ENCODE measurements around the gene PODXL.

Gene PODXL

DNA sequence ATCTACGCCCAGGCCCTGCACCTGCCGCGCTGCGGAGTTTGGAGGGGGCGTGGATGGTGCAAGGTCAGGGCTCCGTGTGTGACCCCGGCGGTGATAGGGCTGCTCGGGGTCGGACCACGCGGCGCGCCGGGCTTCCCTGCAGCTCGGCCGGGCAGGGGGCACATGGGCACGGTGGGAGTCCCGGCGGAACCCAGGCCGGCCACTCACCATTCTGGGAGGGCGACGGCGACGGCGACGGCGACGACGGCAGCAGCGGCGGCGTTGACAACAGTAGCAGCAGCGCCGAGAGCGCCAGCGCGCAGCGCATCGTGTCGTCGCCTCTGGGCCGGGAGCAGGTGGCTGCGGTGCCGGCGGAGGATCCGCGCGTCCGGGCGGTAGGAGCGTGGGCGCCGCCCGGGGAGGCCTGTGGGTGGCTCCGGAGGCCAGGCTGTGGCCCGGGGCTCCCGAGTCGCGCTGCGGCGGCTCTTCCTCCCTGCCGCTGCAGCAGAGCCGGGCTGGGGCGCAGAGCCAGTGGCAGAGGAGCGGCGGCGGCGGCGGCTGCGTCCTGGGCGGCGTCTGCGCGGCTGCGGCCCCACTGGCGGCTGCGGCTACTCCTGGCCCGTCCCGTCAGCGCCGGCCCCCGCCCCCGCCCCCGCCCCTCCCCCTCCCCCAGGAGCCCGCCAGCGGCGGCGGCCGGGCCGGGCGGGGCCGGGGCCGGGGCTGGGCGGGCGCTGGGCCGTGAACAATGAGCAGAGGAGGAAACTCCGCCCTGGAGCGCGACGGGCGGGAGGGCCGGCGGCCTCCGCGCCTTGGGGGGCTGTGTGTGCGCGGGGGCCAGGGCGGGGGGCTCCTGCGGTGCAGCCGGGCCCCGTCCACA, at the start of gene PODXL:
PODXL (minus strand) TSS at position 576 of the 856 bp plus-strand sequence; CDS start at position 307, 269 bp downstream.
- DNase-seq: peak; percentile 50

DNA sequence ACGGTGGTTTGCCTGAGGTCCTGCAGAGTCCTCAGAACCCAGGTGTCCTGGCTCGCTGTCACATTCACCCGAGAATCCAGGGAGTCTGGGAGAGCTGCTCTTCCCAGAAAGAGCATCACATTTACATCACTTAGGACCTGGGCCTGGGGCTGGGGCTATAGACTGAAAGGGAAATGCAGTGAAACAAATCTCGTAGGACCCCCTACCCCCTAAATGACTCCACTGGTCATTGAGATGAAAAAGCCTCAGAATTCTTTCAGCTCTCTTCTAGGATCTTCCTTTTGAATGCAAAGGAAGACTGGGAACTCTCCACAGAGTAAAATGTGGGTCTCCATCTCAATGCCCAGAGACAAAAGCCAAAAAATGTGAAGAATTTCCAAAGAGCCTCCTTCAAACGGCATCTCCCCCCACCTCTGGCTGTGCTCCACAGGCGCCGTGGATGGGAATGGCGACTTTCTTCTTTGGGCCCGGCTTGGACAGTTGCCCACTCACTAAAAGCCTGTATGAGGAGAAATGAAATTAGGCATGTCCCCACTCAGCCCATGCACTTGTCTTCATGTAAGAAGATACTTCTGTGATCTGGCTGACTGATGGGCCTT, 49.0 kb upstream of the PODXL start:
- peak; percentile 43 for DNase-seq

DNA sequence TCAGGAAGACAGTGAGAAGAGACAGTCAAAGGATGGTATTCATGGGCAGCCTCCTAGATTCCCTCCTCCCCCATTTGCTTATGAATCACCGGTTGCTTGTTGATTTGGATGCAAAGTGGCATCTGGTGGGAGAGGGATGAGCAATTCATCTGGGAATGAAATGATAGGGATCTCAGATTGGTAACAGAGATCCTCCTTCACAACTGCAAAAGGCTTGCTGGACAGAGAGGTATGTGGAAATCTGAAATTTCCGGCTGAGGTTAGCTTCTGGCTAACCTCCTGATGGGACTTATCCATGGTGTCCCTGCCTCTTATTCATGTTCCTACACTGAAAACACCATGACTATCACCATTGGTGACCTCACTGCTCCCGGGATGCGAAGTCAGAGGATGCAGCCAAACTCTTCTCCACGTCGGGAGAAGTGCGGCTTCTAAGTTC, 48.4 kb upstream of the PODXL start:
- no peak for DNase-seq

DNA sequence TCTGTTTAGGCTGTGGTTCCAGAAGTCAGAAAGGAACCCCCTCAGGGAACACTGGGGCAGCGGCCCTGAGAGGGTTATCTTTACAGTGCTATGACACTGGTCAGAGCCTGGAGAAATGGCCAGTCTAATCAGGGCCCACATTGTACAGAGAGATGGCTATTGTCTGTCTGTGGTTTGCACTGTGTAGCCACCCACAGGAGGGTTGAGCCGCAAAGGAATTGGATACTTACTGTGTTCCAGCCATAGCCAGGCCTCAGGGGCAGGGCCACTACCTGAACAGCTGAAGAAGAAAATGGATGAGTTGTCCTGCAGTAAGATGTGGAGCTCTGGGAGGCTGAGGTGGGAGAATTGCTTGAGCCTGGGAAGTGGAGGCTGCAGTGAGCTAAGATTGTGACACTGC, 47.5 kb upstream of the PODXL start:
- DNase-seq: no peak

DNA sequence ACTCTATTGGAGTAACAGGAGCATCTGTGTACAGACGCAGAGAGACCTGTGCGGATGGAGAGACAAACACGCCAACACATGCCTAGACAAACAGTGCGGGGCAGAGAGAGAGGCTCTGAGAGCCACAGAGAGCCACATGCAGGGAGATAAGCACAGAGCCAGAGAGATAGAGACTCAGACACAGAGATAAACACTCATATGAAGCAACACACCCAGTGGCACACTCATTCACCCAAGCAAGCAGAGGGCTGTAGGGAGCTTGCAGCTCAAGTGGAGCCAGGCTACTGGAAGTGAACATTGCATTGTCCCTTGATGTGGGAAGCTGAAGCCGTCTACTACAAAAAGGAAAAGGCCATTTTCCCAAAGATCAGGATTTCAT, 46.6 kb upstream of the PODXL start:
- DNase-seq: no peak

DNA sequence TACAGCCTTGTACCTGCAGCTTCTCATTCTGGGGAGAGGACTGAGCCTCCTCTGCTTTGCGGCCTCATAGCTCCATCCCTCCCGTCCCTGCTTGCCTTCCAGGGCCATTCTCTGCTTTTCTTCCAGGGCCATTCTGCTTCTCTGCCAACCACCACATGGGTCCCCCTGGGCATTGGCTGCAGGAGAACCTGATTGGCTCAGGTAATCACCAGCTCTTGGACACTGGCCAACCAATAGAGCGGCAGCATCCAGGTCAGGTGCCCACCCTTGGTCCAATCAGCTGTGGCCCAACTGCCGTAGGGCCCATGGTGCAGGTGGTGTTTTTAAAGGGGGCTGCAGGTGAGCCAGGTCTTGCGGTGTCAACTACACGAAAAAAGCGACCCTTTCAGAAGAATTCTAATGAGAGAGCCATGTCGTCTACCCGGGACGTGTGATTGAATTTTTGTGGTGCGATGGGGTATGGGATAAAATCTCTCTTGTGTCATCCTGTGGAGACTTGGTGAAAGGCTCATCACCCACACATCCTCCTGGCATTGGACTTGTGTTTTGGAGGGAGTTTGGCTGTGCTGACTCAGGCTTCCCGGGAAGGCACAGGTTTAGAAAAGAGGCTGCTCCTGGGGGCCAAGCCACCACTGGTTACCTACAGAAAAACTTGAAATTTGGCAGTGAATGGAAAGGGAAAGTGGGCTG, 46.0 kb upstream of the PODXL start:
- DNase-seq: no peak

DNA sequence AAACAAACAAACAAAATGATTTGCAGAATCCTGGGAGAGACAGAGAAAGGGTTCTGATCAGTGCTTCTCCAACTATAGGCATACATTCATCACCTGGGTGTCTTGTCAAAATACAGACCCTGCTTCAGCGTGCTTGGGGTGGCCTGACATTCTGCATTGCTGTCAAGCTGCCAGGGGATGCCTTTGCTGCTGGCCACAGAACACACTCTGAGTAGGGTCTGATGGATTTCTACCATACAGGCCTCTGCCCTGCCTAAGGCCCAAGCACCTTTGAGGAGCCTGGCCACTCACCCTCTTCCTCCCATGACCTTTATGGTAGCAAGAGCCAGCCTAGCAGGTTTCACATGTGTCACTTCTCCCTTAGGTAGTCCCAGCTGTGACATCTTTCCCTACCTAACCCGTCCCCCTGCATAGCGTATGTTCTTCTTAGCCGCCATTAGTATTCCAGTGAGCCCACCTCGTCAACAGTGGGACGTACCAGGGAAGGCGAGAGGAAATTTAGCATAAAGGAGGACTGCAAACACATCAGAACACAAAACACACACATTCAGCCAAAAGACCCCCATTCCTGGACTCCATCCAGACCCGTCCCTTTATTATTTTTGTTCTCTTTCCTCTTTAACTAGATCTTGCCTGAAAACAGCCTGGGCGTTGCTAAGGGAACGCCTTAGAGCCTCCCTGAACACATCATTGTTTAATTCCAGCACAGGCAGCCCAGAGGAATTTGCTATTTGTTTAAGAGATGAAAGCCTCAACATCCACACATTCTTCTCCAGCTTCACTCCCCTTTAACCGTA, 43.9 kb upstream of the PODXL start:
- DNase-seq: no peak

DNA sequence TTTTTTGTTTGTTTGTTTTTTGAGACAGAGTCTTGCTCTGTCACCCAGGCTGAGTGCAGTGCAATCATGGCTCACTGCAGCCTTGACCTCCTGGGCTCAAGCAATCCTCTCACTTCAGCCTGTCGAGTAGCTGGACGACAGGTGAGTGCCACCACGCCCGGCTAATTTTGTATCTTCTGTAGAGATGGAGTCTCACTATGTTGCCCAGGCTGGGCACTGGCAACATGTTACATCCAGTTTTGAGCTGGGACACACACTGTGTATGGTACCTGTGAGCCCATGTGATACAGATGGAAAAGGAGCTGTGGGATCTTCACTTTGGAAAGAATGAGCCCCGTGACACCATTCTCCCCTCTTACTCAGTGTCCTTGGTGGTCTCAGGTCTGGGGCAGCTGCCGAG, 40.4 kb upstream of the PODXL start:
- DNase-seq: no peak

DNA sequence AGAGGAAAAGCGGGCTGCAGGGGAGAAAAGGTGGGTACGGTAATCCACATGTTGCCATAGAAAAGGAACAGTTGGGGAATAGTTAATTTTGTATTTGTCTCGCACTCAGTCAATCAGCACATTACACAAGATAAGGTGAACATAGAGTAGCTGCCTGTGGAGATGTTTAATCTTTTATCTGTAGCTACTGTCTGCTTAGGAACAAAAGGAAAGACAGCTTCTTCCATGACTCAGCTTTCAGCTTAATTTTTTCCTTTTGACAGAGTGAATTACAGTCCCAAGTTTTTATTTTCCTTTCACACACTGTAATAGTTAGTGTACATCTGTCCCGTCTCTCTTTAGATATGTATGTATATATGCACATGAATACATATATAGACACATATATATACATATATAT, 39.3 kb upstream of the PODXL start:
- no peak for DNase-seq

DNA sequence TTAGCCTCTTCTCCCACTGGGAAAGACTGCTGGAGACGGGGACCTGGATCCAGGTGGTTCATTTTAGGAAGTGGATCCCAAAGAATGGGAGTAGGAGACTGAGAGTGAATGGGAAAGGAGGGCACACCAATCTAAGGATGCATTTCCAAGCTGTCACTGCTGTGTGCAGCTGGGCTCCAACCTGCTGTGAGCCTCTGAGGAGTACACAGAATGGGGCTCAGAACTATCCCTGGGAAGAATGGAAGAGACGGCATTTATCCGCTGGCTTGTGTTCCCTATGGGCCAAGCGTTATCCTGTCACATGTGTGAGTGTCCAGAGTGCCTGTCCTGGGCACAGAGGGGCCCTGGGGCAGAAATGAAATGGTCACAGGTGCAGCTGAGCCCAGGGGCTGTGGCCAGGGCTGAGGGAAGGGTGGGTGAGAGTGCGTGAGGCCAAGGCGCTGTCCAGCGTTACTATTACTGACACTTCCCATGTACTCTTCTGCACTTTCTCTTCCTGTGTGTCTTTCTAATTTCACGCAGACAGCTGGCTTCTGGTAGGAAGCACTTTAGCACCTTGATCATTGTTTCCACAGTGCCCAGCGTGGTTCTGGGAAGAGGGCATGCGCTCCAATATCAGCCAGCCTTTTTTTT, 35.4 kb upstream of the PODXL start:
- DNase-seq: no peak

DNA sequence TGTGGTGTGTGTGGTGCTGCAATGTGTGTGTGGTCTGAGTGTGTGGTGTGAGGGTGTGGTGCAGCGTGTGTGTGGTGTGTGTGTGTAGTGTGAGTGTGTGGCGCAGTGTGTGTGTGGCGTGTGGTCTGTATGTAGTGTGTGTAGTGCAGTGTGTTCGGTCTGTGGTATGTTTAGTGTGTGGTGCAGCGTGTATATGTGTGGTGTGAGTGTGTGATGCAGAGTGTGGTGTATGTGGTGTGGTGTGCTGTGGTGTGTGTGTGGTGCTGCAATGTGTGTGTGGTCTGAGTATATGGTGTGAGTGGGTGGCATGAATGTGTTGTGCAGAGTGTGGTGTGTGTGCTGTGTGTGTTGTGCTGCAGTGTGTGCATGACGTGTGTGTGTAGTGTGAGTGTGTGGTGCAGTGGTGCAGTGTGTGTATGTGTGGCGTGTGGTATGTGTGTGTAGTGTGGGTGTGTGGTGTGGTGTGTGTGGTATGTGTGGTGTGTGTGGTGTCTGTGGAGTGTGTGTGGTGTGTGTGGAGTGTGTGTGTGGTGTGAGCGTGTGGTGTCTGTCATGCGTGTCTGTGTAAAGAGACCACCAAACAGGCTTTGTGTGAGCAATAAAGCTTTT, 31.0 kb upstream of the PODXL start:
- DNase-seq: no peak

DNA sequence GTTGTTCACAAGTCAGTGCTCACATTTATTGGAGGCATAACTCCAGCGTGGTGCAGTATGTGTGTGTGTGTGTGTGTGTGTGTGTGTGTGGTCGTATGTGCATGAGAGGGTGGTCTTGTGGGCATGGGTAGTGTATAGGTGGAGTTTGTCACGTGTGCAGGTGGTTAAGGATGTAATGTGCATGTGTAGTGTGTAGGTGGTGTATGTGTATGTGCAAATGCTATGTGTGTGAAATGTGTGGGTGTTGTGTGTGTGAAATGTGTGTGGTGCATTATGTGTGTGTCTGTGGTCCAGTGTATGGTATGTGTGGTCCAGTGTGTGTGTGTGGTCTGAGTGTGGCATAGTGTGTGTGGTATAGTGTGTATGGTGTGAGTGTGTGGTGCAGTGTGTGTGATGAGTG, 30.3 kb upstream of the PODXL start:
- DNase-seq: no peak

DNA sequence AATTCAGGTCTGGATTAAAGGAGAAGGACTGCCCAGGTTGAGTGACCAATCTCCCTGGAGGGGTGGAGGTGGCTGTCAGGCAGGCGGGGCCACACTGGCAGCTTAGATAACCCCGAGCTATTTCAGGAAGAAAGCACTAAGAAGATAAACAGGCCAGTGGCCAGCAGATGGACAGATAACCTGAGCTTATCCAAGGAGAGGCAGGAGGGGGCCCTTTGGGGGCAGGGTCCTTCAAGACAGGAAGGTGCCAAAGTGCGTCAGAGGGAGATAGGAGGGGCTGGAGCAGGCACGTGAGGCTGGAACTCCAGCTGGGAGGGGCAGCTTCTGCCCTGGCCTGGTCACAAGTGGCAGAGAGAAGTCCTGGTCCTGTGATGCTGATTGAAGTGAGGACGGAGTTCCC, 29.8 kb upstream of the PODXL start:
- no peak for DNase-seq

DNA sequence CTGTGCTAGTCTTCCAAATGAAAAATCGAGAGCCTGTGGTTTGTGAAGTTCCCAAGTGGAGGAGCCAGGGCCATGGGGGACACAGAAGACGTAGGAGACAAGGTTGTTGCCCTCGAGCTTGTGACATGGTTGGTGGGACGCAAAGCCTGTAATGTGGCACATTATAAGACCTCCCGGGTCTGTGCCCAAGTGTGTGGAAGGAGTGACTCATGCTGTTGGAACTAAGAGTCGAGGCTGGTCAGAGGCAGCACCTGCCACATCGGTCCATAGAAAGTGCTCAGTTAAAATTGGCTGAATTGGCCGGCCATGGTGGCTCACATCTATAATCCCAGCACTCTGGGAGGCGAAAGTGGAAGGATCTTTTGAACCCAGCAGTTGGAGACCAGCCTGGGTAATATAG, 27.0 kb upstream of the PODXL start:
- DNase-seq: no peak

DNA sequence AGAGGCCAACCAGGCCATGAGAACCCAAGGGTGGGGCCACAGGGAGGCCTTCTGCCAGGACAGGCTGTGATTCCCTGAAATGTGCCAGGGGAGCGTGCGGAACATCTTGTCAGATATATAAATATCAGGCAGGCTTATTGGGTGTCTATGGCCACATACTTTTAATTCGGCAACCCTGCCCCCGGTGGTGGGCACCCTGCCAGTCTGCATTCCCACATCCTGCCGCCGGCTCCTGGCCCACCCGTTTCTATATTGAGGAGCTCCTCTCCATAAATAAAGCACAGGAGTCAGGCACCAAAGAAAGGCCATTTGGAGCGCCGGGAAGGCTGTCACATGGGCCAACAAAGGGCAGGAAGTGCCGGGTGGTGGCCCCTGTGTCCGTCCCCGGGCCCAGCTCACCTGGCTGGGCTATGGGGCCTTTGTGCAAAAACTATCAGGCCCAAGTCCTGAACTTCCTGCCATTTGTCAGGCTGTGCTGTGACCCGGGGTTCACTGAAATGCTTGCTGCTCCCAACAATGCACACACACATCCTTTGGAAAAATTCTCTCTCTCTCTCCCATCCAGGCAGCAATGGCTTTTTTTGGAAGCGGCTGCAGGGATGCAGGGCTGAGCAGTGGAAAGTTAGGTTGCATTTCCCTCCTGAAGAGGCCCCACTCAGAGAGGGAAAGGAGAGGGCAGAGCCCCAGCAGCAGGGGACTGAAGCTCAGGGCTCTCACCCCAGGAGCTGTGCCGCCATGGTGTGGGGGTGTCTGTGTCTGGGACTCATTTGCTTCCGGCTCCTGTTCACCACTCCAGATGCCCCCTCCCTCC, 25.0 kb upstream of the PODXL start:
- DNase-seq: no peak

DNA sequence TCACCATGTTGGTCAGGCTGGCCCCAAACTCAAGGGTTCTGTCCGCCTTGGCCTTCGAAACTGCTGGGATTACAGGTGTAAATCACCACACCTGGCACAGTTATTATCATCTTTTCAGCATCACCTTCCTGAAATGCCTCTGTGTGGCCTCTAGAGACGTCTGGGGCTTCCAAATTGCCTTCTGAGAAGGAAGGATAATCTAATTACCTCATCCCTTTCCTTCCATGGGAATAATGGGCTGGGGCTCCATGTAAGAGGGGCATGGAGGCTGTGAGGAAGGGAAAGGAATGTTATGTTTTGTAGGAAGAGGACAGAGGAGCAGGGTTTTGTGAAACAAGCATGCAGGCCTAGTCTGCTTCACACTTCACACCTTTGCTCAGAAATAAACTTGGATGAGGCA, 22.2 kb upstream of the PODXL start:
- no peak for DNase-seq

DNA sequence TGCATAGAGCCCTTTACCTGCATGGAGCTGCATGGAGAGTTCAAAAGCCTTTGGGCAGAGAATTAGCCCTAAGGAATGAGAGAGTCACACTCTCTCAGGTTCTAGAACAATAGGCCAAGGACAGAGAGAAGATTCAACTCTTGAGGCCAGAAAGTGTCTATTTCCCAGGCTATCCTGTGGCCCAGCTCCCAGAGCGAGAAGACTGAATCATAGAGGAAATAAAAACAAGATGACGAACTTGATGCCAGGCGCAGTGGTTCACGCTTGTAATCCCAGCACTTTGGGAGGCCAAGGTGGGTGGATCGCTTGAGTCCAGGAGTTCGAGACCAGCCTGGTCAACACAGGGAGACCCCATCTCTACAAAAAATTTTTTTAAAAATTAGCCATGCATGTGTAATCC, 18.3 kb upstream of the PODXL start:
- no peak for DNase-seq

DNA sequence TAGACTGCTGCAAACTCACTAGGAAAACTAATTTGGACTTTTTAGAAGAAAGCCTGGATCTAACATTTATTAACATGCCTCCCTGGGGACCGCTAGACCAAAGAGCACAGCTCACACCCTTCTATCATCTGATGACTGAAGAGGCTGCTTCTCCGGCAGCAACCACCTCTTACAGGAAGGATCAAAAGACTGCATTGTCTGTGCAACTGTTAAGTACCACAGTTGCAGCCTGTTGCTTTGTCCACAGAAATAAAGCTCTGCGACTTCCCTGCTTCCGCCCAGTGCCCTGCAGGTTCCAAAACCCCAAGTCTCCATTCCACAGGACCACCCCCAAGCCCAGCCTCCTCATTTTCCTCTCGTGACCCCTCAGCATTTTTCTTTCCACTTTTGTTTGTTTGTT, 14.0 kb upstream of the PODXL start:
- no peak for DNase-seq

DNA sequence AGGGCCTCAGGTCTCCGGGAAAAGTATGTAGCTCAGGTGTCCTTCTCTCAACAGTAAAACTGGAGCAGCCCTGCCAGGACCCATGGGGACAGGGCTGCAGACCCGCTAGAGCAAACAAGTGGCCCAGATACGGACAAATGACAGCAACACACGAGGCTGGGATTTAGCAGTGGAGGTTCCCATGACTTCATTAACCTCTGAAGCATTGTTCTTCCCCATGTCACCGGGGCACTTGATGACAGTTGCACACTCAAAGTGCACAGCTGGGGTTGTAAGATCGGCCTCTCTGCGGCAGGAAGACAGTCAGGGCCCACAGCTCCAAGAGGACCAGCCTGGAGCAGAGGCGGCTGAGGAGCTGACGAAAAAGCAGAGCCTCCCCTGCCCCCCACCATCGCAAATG, 12.5 kb upstream of the PODXL start:
- no peak for DNase-seq

DNA sequence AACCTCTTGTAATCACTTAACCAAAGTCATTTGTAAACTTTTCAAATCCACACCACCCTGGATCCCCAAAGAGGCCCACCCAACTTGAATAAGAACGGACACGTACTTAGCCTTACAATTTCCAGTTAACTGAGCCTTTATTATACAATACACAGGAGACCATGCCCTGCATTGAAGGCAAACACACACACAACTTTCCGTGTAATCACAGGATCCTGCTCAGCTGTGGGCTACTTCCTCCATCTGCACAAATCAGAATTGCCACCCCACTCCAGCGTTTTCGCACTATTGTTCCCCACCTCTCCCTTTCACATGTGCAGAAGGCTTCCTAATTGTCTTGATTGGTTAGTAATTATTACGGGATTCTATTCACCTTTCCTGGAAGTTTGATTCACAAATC, 12.1 kb upstream of the PODXL start:
- DNase-seq: no peak

DNA sequence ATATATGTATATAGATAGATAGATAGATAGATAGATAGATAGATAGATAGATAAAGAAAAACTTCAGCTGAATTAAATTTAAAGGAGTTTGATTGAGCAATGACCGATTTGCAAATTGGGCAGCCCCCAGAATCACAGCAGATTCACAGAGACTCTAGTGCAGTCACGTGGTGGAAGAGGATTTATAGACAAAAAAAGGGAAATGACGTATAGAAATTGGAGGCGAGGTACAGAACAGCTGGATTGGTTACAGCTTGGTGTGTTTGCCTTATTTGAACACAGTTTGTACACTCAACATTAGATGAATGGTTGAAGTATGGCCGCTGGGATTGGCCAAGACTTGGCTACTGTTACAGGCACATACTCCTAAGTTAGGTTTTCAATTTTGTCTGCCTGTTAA, 8.2 kb upstream of the PODXL start:
- DNase-seq: no peak

All from NCI-H2107 (cell line).